RPMI8226 (cell line): ENCODE data around the gene STXBP6.

Source experiments
- DNase-seq: peaks from one replicate; pipeline ENCODE4 v3.0.0-alpha.2; 2015

STXBP6 gene

DNA sequence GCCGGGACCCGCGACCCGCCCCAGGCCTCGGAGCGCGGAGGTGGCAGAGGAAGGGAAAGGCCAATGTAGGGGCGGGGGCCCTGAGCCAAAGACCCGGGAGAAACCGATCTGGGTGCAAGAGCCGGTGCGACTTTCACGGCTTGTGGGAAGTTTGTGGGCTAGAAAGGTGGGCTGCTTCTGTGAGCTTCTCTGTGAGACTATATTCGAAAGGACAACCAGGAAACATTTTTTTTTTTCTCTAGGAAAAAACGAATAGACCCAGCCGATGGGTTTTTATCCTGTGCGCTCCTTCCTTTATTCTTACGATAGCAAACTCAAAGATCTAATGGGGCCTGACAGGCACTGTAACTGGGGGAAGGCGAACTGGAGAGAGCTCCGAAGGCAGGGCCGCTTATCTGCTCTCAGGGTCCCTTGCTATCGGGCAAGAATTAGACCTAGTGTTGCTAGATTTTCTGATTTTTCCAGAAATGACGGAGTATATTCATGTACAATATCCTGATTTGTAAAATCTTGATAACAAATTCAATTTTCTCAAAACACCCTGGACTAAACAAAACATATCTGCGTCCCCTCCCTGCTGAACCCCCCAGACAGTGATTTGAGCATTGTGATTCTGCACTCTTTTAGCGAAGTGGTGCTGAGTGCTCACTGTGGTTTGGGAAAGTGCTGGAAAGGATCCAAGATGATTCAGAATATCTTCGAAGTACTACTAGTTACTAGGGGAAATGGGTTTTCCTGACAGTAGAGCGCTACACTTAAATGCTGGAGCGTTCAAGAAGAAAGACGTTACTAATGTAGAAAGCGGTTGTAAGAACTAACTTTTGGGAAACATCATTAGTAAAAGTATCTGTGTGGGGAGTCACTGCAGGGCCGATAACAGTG is 563 bp upstream of the STXBP6 start:
- no peak for DNase-seq

DNA sequence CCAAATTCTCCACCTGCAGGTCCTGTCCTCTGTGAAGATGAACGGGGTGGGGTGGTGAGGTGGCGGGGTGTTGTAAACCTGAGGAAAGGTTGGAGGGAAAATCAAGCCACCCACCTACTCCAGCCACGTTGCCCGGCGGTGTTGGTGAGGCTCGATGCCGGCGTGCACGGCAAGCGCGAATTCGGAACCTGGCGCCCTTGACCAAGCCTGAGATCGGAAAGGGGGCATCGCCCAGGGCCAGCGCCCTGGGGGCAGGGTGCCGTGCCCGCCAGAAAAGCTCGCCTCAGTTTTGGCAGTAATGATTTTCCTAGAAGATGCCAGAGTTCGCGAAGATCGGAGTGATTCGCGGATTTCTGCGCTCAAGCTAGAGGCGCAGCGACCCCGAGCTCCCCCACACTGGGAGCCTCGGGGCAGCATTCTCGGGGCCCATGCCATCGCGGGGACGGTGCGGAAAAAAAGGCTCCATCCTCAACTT is 817 bp downstream of the STXBP6 start:
- no peak for DNase-seq

DNA sequence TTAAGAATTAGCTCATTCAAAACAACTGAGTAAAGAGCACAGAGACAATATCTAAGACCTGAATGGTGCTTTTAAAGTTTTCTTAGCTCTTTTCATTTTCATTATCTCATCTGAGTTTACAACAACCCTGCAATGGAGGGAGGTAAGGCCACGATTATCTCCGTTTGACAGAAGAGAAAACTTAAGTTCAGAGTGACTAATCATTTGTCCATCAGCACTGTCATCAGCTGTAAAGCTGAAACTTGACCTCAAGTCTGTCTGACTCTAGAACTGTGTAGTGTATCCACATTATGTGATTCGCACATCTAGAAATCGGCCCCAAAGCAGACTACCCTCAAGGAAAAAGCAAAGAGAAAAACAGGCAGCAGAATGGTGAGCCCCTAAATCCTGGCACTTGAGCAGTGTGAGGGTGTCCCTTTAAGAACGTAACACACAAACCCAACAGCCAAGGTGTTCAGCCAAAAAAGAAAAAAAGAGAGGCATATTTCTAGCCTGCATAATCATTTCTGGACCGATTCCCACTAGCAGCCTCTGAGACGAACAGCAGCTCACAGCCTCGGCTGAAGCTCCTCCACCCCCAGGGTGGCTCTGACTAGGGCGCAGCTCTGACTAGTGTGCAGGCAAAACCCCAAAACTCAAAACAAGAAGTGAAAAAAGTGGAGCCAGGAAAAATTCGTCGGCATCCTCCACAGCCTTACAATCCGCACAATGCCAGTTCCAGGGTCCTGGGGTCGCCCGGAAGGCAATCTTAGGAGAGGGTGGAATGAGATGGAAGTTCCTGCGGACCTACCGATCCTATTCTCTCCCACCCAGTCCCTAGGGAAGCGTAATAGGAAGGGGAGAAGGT is 1.6 kb downstream of the STXBP6 start:
- no peak for DNase-seq

DNA sequence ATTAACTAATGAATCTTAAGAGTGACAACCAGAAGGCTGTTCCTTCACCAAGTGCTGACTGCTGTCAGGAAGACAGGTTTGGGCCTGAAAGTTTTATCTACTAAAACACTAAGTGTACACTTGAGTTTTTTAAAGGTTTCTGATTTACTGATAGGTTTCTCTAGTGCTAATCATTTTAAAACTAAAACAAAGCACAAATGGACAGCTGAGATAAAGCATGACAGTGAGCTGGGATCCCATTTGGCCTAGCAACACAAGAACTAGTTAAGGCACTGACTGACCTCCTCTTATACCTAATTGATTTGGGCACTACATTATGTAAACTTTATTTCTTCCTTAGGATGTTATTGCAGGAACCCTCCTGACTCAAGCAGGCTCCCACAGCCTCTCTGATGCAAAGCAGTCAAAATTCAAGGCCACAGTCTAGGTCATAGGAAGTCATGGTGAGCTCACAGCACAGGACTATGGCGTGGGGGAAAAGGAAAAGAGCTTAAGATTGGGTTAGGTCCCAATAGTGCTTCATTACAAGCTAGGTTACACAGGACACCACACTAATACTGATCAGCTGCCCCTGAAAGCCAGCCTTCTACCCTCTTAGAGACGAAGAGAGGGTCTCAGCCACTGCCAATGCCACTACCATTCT is 3.5 kb downstream of the STXBP6 start:
- DNase-seq, result no peak

DNA sequence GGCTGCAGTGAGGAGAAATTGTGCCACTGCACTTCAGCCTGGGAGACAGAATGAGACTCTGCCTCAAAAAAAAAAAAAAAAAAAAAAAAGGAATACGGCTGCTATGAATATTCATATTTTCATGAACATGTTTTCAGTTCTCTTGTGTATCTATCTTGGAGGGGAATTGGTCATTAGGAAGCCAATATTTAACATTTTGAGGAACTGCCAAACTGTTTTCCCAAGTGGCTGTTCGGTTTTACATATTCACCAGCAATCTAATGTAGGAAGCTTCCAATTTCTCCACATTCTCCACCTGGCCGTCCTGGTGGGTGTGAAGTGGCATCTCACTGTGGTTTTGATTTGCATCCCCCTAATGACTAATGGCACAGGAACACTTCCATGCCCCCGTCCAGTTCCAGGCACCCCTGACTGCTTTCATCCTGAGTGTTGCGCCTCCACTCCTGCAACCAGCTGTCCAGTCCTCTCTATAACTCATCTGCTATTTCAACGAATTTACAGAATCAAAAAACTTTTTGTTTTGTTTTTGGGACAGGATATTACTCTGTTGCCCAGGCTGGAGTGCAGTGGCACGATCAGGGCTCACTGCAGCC is 5.7 kb downstream of the STXBP6 start:
- no peak for DNase-seq

DNA sequence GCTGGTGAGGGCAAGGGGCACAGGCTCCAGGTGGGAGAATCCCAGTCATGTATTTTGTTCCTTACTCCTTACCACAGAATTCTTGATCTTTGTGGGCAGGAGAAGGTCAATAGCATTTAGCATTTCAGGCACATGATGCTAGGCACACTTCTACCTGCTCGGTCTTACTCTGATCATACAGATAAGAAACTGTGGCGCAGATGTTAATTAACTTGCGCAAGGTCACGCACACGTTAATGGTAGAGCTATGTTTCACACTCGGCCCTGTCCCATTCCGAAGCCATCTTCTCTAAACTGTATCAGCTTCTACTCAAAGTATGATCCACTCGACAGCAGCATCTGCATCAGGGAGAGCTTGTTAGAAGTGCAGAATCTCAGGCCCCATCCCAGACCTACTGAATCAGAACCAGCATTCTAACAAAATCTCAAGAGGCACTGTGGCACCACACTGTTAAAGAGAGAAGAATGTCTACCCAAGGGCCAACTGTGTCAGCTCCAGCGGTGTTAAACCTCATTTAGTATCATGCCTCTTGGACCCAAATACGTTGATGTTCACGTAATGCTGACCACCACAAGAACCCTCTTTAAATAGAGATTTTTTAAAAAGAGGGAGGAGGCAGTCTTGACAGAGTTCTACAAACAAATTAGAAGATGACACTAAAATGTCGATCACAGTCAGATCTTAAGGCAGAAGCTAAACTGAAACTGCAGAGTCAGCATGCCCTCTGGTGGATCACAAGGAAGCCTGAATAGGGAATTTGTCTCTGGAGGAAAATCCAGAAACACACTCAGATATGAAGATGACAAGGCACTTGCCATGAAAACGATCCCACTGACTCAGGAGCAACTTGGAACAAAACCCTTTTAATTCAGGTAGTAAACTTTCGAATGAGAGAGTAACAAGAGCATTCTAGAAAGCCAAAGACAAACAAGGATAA is 7.3 kb downstream of the STXBP6 start:
- DNase-seq, result no peak

DNA sequence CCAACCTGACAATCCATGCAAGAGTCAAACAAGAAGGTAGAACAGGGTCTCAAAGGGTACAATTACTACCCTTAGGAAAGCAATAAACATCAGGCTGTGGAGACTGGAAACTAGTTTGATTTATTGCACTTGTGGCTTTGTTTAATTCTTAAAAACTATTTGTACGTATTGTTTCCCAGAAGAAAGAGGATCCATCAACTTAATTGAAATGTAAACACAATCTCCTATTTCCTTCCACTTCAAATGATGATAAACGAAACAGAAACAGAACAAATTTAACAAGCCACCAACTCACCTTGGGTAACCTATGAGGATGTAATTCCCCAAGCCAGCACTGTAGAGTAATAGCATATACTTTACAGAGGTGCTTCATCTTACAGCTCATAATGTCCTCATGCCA is 8.0 kb downstream of the STXBP6 start:
- no peak for DNase-seq

DNA sequence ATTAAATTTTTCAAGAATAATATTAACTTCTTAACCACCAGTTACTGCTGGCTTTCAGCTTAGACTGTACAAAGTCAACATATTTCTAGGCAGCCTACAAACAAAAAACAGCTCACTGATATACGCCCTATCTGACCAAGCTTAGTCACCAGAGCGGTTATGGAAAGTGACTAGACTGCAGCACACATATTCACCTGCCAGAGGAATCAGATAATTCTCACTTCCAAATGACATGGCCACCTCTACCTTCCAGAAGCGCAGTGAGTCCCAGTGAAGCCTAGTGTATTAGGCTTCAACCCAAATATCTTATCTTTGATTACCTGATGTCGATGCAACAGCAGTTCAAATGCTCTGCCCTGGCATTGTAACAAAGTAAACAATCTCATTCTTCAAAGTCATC is 8.5 kb downstream of the STXBP6 start:
- no peak for DNase-seq

DNA sequence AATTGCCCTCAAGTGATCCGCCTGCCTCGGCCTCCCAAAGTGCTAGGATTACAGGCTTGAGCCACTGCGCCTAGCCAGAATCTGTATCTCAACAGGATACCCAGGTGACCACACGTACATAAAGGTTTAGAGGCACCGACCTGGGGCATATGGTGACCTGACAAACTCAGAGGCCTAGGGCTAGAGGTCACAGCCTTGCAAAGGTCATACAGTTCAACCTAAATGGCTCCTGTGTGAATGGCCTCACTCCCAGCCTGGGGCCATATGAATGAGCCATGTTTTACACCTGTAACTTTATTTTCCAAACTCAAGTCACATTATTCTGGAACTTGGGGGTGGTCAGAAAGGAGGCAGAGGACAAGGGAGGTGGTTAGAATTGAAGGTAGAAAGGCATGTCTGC is 10.0 kb downstream of the STXBP6 start:
- DNase-seq, result no peak

DNA sequence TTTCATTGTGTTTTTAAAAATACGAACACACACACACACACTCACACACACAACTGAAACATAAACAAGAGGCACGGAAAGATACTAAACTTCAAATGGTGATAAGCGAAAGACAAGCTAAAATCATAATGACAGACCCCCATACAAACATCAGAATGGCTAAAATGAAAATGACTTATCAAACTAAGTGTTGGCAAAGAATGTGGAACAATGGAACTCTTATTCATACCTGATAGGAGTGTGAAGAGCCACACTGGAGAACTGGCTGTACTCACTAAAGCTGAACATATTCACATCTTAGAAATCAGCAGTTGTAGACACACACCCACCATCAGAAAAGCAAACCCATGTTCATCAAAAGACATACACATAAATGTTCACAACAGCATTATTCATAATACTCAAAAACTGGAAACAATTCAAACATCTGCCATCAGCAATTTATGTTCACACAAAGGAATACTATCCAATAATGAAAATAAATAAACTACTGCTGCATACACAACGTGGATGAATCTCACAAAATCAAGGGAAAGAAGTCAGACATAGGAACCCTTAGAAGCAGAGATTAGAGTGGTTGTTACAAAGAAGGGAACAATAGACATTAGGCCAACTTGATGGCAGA is 11.8 kb downstream of the STXBP6 start:
- DNase-seq, result no peak

DNA sequence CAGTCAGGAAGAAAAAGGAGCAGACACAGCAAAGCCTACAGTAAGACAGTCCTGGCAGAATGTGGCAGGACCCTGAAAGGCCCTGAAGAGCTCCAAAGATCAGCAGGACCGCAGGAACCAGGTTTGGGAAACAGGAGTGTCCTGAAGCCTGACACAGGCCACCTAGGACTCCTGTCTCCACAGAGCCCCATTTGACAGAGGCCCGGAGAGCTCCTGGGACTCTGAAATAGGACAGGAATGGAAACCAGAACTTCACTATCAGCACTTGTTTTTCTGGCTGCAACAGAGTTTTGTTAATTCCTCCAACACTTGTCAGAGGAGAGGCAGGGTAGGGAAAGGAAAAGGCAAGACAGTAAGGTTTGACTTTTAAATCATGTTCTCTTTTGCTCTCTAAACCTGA is 12.9 kb downstream of the STXBP6 start:
- no peak for DNase-seq

DNA sequence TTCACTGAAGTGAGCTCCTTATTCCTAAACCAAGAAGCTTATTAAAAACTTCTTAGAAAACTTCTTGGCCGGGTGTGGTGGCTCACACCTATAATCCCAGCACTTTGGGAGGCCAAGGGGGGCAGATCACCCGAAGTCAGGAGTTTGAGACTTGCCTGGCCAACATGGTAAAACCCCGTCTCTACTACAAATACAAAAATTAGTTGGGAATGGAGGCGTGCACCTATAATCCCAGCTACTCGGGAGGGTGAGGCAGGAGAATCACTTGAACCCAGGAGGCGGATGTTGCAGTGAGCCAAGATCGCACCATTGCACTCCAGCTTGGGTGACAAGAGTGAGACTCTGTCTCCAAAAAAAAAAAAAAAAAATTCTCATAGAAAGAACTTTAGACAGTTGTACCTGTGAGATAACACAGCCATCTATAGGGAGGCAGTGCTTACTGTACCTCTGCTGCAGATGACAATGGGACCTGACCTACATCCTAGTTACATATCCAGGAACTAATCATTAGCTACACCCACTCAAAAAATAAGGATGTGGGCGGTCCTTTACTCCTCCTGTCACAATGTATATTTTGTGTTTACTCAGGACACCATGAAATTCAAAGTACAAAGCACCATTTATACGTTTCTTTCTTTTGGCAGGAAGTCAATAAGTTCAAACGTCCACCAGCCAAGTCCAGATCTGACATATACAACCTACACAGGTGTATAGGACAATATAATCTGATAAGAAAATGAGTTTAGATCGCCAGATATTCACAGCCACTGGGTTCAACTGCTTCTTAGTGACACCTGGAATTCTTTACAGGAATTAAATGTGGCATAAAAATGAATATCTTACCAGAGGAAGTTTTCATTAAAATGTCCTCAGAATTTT is 14.9 kb downstream of the STXBP6 start:
- no peak for DNase-seq

DNA sequence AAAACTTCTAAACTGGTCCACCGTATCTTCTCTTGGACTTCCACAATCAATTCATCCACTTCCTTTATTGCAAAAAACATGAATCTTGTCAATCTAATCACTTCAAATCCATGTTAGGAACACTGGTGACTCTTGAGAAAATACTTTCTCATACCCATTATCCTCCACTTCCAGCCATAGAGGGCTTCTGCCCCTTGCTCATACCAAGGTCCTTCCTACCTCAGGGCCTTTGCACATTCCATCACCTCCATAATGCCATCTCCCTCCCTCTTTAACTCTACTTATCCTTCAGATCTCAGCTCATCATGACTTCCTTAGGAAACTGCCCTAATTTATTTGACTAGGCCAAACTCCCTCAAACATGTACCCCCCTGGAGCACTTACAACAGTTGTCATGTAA is 16.6 kb downstream of the STXBP6 start:
- no peak for DNase-seq

DNA sequence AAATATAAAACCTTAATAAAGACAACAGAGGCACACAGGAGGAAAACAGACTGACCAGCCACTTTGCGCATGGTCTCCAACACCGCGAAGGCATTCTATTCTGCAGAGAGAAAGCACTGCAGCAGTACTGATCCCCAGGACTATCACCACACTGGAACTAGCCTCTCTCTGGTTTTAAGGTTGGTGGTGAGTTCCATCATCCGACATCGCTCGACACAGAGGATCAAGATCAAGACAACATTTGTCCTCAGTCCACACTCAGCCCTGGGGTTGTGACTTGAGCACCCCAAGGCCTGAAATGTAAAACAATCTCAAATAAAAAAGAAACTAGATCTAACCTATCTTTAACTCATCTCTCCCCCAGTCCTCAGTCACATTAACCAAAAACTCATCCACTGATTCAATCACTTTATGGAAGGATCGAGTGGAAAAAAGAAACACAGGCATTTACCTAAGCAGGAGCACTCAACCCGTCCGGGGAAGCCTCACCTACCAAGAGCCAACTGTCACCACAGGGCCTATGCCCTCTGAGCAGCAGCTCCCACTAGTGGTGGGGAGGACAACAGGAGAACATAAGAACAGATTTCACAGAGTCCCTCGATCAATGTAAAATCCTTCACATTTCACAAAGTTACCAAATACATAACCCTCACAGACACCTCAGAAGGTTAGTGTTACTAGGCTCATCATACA is 17.7 kb downstream of the STXBP6 start:
- DNase-seq, result no peak

DNA sequence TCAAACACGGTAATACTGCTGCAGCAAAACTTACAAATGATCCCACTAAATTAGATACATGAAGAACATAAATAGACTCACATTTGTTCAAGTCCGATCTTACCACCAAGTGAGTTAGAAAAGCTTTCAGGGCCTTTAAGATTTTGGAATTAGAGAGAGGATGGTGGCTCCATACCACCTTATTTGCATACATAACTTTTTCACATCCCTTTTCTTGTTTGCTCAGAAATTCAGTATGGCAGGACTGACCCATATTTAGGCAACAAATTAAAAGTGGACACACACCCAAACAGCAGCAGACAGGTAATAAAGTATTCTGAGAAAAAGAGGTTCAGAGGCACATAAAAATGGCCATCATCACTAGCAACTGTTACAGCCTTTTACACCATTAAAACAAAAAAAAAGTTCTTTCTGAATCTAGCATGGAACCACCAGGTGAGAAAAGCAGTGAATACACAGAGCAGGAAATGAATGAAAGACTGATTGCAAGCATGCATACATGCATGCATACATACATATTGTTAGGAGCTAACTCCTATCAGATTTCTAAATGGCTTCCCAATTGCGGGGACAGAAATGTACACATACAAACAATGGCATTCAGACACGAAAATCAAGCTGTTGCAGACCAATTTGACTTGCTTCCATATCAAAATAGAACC is 23.3 kb downstream of the STXBP6 start:
- DNase-seq, result no peak

DNA sequence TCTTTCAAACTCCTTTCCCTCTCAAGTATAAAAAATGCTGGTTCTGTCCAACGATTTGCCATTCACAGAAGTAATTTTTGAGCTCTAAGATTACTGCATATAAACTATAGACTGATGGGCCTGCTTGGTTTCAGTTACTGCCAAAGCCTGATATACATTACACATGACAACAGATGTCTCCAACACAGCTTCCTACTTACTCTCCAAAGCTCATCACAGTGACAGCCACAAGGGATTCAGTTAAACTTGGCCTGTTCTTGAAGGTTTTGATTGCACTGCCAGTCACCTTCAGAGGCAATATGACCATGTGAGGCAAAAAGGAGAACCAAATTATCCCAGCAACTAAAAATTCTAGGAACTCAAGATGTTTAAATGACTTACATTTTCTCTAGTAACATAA is 30.1 kb downstream of the STXBP6 start:
- no peak for DNase-seq

DNA sequence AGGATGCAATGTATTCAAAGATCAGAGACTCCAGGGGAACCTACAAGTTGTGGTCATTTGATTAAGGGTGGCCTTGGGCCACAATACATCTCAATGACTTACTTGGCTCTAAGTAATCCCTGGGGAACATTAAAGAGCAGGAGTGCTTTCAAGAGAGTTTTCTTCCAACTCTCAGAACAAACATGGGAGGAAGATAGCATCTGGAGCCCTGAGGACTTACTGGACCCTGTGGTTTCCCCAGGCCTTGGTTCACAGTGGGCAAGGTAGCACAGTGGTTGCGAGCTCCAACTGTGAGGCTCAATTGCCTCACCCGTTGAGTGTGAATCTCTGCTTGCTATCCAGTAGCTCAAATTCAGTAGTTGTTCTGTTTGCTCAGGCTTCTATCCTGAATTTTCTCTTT is 32.4 kb downstream of the STXBP6 start:
- DNase-seq, result no peak

DNA sequence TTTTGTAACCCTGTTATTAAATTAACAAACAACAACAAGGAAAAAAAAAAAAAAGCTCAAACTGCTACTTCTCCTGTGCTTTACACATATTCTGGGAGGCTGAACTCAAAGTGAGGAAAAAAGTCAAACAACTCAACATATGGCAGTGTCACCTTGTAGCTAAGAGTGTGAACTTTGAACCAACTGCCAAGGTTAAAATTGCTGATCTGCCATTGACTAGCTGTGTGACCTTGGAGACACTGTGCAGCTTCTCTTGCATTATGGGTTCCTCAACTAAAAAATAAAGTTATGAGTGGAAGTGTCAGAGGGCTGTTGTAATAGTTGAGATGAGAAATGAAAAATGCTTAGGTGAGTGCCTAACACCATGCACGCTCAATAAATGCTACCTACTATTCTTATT is 34.2 kb downstream of the STXBP6 start:
- DNase-seq, result no peak

DNA sequence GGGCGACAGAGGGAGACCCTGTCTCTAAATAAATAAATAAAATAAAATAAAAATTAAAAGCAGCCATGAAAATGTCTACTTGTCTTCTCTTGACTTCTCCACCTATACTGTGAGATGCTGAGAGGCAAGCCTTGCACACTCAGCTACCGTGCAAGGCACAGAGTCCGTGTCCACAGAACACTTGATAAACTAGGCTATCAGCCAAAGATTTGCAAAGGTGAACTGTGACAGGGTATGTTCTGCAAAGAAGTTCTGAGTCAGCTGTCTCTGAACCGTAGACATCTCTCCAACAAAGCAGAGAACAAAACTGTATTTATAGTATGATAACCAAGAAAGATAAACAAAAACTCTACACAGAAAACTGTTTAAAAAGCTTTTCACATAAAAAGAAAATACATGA is 35.5 kb downstream of the STXBP6 start:
- no peak for DNase-seq
